GM12873 (cell line): ENCODE measurements around the gene ARHGEF17.

Source experiments
- TF ChIP-seq, protein P1 (sequence below): IDR thresholded peaks from 2 replicates; pipeline ENCODE4 v1.5.1; 2012; ENCODE audit warnings: low read depth, mild to moderate bottlenecking, moderate library complexity, low read length, control low read depth; ENCODE audit not compliant: insufficient read depth; ENCODE audit errors: missing control alignments

The ARHGEF17 gene

DNA sequence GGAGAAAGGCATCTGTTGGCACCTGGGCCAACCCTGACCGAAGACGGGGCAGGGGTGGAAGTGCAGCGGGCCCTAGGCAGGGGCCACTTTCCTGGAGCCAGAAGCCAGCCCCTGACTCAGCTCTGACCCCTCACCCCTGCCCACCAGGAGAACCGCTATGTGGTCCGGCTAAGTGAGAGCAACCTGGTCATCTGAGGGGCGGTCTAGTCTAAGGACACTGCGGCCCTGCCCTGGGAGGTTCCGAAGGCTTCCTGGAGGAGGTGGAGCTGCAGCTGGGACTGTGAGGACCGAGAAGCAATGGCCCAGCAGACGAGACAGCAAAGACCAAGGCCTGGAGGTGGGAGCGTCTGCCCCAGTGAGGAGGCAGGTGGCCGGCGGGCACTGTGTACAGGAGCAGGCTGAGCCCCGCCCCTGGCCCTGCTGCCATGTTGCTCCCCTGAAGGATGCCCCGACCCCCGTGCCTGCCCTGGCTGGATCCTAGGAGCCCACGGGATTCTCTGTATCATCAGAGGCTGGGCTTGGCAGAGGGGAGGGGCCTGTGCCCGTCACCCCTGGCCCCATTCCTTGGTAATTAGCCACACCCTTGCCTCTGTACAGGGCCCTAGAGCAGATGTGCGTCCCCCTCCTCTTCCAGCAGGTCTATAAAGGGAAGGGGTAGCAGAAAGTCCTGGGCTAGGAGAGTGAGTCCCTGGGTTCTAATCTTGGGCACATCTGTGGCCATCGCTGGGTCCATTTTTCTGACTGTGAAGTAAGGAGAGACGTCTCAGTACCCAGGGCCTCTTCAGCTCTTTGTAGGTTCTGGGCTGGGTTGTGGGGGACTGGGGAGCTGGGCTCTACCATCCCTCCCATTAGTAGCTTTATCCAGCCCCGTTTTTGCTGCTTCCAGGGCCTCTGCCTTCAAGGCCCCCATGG is 87.5 kb downstream of the ARHGEF17 start:
- TF ChIP-seq, protein P1, sequence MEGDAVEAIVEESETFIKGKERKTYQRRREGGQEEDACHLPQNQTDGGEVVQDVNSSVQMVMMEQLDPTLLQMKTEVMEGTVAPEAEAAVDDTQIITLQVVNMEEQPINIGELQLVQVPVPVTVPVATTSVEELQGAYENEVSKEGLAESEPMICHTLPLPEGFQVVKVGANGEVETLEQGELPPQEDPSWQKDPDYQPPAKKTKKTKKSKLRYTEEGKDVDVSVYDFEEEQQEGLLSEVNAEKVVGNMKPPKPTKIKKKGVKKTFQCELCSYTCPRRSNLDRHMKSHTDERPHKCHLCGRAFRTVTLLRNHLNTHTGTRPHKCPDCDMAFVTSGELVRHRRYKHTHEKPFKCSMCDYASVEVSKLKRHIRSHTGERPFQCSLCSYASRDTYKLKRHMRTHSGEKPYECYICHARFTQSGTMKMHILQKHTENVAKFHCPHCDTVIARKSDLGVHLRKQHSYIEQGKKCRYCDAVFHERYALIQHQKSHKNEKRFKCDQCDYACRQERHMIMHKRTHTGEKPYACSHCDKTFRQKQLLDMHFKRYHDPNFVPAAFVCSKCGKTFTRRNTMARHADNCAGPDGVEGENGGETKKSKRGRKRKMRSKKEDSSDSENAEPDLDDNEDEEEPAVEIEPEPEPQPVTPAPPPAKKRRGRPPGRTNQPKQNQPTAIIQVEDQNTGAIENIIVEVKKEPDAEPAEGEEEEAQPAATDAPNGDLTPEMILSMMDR: no peak

DNA sequence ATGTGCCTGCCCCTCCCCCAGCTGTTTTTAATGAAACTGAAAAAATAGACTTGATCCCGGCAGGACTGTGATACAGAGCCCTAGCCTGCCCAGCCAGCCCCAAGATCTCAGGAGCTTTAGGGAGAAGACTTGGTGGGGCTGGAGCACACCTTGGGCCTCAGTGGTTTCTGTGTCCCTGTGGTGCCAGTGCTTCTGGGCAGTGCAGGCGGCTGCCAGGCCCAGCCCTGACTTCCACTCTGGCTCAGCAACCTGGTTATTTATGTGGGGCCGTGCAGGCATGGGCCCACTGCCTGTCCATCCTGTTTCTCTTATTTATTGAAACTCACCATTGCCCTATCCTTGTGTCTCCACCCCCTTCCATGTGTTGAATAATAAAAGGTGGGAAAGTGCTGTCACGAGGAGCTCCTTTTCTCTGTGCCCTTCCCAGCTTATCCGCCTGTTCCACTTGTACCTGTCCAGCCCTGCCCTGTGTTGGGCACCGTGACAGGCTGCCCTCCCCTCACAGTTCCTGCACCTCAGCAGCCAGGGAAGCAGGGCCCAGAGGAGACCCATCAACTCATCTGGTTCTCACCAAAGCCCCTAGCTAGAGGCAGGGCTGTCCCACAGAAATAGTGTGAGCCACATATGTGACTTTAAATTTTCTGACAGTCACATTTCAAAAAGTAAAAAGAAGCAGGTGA is 88.3 kb downstream of the ARHGEF17 start:
- TF ChIP-seq, protein P1: no peak

DNA sequence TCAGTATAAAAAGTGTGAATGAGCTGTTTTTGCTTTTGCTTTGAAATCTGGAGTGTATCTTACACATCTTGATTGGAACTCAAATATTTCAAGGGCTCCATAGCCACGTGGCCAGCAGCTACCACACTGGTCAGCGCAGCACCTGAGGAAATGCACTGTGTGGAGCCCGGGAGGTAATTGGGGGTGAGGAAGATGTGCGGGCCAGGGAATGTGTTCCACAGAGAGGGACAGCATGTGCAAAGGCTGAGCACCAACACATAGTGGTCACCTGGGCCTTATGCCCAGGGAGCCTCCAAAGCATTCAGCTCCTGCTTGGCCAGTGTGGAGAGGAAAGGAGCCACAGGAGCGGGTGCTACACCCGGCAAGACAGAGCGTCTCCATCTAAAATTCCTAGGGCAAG is 88.9 kb downstream of the ARHGEF17 start:
- TF ChIP-seq, protein P1: no peak

DNA sequence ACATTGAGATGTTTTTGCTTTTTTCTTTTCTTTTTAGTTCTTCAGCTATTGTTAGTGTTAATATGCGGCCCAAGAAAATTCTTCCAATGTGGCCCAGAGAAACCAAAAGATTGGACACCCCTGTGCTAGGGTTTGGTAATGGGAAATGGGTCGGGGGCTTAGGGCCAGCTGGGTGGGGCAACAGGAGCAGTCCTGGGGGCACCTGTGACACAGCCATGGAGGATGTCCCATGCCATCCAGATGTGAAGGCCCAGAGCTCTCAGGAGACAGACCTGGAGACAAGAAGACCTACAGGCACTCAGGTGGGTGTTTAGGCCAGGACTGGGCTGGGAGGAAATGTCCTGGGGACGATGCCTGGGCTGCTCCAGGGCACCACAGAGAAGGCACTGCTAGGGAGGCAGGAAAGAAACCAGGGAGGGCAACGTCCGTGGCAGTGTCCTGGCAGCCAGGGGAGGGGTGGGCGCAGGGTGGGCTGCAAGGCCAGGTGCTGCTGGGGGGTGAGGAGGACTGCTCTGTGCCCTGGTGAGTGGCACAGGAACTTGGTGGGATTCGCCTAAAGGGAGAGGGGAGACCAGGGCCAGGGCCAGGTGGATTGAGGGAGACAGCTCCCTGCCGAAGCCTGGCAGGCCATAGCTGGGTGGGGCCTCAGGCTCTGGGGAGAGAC is 89.5 kb downstream of the ARHGEF17 start:
- TF ChIP-seq, protein P1: no peak

DNA sequence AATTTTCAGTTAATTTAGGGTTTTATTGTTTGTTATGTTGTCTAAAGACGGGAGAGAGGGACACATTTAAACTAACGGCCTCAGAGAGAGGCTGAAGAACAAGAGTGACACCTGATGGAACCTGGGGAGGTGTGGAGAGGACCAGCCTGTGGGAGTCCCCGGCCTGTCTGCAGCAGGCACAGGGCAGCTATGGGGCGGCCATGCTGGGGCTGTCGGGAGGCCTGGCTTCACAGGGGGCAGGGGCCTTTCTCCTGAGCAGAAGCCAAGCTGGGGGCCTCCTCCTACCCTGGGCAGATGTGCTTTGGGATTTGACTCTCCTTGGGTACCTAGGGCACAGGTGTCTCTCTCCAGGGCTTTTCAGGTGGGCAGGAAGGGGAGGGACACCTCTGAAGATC is 90.1 kb downstream of the ARHGEF17 start:
- TF ChIP-seq, protein P1: no peak

DNA sequence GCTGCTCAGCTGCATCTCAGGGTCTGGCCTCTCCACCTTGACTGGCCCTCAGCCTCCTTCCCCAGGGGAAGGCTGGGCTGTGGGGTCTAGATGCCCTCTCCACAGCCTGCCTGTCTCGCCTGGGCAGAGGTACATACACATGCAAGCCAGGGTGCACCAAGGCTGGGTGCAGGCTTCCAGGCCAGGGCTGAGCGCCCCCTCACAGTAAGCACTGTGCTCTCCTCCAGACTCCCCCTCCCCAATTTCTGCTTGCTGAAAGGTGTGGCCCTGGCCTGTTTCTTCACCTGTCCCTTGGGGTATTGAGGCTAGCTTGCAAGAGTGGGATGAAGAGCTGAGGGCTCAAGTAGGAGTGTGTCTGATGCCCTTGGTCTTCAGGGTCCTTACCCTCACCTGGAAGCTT is 90.6 kb downstream of the ARHGEF17 start:
- TF ChIP-seq, protein P1: no peak

DNA sequence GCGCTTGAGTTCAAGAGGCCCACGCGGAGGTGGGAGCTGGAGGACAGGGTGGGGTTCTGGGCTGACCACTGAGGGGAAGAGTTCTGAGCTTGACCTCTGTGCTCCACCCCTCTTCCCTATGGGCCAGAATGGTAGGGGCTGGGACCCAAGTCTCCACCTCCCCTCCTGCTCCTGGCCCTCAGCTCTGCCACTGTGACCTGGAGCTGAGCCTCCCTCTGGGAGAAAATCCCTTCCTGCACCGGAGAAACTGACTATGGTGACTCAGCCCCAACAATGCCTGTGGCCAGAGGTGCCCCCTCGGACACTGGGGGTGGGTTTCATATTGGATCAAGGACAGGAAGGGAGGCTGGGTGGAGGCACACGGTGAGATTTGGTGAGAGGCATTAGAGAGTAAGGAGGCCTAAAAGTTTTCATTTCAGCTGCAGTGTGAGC is 91.1 kb downstream of the ARHGEF17 start:
- TF ChIP-seq, protein P1: no peak
